SKM-1 (cell line): ENCODE results near the gene MCUB.
"Not testable (repeated sequence)": the region's sequence is repeated elsewhere in the genome, so short reads cannot be mapped to it uniquely, and the experiment has no call there.

Experiments
- DNase-seq: peaks from one replicate; lab custom pipeline; 2025; ENCODE audit not compliant: unreplicated experiment; lab: John Stamatoyannopoulos, UW

The MCUB gene

GRCh38 chr4:109675843-109676242 lies 115.8 kb downstream of the MCUB start:
- no peak for DNase-seq

GRCh38 chr4:109676886-109677285 lies 116.8 kb downstream of the MCUB start:
- DNase-seq: no peak

GRCh38 chr4:109678472-109678871 lies 118.4 kb downstream of the MCUB start:
- DNase-seq: not testable (repeated sequence)

- DNase-seq: not testable (repeated sequence)
Measured at GRCh38 chr4:109678925-109679324, 118.9 kb downstream of the MCUB start.

- DNase-seq: no peak
Measured at GRCh38 chr4:109682875-109683274, 122.8 kb downstream of the MCUB start.

GRCh38 chr4:109683621-109684253 lies 123.7 kb downstream of the MCUB start:
- DNase-seq: no peak

GRCh38 chr4:109684727-109685126 lies 124.7 kb downstream of the MCUB start:
- DNase-seq: no peak

- DNase-seq: no peak
Measured at GRCh38 chr4:109690690-109691410, 130.8 kb downstream of the MCUB start.

GRCh38 chr4:109691411-109691920 lies 131.4 kb downstream of the MCUB start:
- DNase-seq: no peak

GRCh38 chr4:109698656-109699055 lies 138.6 kb downstream of the MCUB start:
- DNase-seq: no peak

- DNase-seq: no peak
Measured at GRCh38 chr4:109699553-109700225, 139.6 kb downstream of the MCUB start.

- no peak for DNase-seq
Measured at GRCh38 chr4:109701566-109702410, 141.7 kb downstream of the MCUB start.

- peak; percentile 65 for DNase-seq
Measured at GRCh38 chr4:109702950-109703663, 143.1 kb downstream of the MCUB start, which contains the start of gene CASP6. Gene CASP6 (minus strand): TSS chr4:109703445. CDS start chr4:109703395, 50 bp downstream.

GRCh38 chr4:109703664-109704361 lies 143.8 kb downstream of the MCUB start:
- no peak for DNase-seq

GRCh38 chr4:109708435-109708834 lies 148.4 kb downstream of the MCUB start:
- no peak for DNase-seq

- DNase-seq: no peak
Measured at GRCh38 chr4:109708990-109709389, 148.9 kb downstream of the MCUB start.

GRCh38 chr4:109713500-109713899 lies 153.5 kb downstream of the MCUB start:
- no peak for DNase-seq

GRCh38 chr4:109718759-109719158 lies 158.7 kb downstream of the MCUB start:
- no peak for DNase-seq

GRCh38 chr4:109719604-109720003 lies 159.6 kb downstream of the MCUB start:
- no peak for DNase-seq

- DNase-seq: no peak
Measured at GRCh38 chr4:109721033-109721432, 161.0 kb downstream of the MCUB start.
